Natural killer cell (primary cell): ENCODE measurements around the gene GOLGA2. TPM values are rescaled to one million over a fixed set of nuclear protein-coding genes. Genes with fewer than 3 reads are reported as not detected.
"Not testable (repeated sequence)": the region's sequence is repeated elsewhere in the genome, so short reads cannot be mapped to it uniquely, and the experiment has no call there.

Experiments
- ATAC-seq, 3 donors: fragments of 150-1000 bp in 2 of 3; fragments of 200-7000 bp in 1 of 3; cut with Tn5 transposase; 1 replicate in 1 of 3; 2 replicates in 2 of 3; pipeline ENCODE4 v1.10.0; 2021; ENCODE audit warnings: mild to moderate bottlenecking in 2 of 3, moderate library complexity in 2 of 3
- DNase-seq, 2 donors: peaks; one replicate each; pipeline versions ENCODE4 v3.0.0 to v3.0.0-alpha.2; 2013 to 2021; ENCODE audit warnings: mixed read lengths in 1 of 2
- H3K27ac ChIP-seq: one replicate; pipeline ENCODE4 v1.5.1; 2013; ENCODE audit warnings: mild to moderate bottlenecking, low read length
- H3K27me3 ChIP-seq: one replicate; pipeline ENCODE4 v1.6.1; 2013; ENCODE audit warnings: low read length; ENCODE audit not compliant: control insufficient read depth, insufficient read depth
- H3K36me3 ChIP-seq: one replicate; pipeline ENCODE4 v1.6.1; 2013; ENCODE audit warnings: low read length; ENCODE audit not compliant: control insufficient read depth, insufficient read depth
- H3K4me1 ChIP-seq: one replicate; pipeline ENCODE4 v1.6.1; 2013; ENCODE audit warnings: low read length; ENCODE audit not compliant: control insufficient read depth, insufficient read depth
- H3K4me3 ChIP-seq: one replicate; pipeline ENCODE4 v1.5.1; 2013; ENCODE audit warnings: low read length
- H3K9me3 ChIP-seq: one replicate; pipeline ENCODE4 v1.6.1; 2013; ENCODE audit warnings: low read length; ENCODE audit not compliant: control insufficient read depth, insufficient read depth
- H3K27ac Mint-ChIP-seq, 2 donors: one replicate each; pipeline ENCODE4 v1.8.0; 2022; ENCODE audit warnings: mild to moderate bottlenecking in 2 of 2, mixed read lengths in 2 of 2, moderate library complexity in 1 of 2
- H3K27me3 Mint-ChIP-seq, 2 donors: one replicate each; pipeline ENCODE4 v1.8.0; 2022; ENCODE audit warnings: low read depth in 2 of 2, mixed read lengths in 2 of 2
- H3K36me3 Mint-ChIP-seq: one replicate; pipeline ENCODE4 v1.8.0; 2022; ENCODE audit warnings: mixed read lengths
- H3K4me1 Mint-ChIP-seq, 2 donors: one replicate each; pipeline ENCODE4 v1.8.0; 2022; ENCODE audit warnings: mixed read lengths in 2 of 2
- H3K4me3 Mint-ChIP-seq: one replicate; pipeline ENCODE4 v1.8.0; 2022; ENCODE audit warnings: mild to moderate bottlenecking, moderate library complexity, mixed read lengths
- H3K9me3 Mint-ChIP-seq, 2 donors: one replicate each; pipeline ENCODE4 v1.8.0; 2022; ENCODE audit warnings: mixed read lengths in 2 of 2
- CTCF ChIP-seq: fragments of 200-600 bp; IDR thresholded peaks from one replicate; pipeline ENCODE4 v1.8.0; 2022; ENCODE audit warnings: antibody characterized with exemption
- WGBS: methylation state at CpG from one replicate; pipeline ENCODE4 v1.1.7; 2013; ENCODE audit warnings: missing lambda C conversion rate; ENCODE audit not compliant: insufficient coverage; 5-methylcytosine and 5-hydroxymethylcytosine counted together
- intact Hi-C: fragments of 100-400 bp; cut with micrococcal nuclease; formaldehyde crosslinking; loops from one replicate; pipeline ENCODE4 v1.14.2; 2022
- total RNA-seq, 4 donors: library from RNA; stranded (reverse); fragments of 120-200 nt in 1 of 4; gene quantifications; one replicate each; pipeline versions ENCODE4 v1.2.3 to v1.2.4, GENCODE V29; 2013 to 2022

Gene GOLGA2
- total RNA-seq, 3 donors from 2014 or later (not counting 1 experiment from before 2014, with no cell fraction given): 78.0 to 101 (median 90.9) TPM

DNA sequence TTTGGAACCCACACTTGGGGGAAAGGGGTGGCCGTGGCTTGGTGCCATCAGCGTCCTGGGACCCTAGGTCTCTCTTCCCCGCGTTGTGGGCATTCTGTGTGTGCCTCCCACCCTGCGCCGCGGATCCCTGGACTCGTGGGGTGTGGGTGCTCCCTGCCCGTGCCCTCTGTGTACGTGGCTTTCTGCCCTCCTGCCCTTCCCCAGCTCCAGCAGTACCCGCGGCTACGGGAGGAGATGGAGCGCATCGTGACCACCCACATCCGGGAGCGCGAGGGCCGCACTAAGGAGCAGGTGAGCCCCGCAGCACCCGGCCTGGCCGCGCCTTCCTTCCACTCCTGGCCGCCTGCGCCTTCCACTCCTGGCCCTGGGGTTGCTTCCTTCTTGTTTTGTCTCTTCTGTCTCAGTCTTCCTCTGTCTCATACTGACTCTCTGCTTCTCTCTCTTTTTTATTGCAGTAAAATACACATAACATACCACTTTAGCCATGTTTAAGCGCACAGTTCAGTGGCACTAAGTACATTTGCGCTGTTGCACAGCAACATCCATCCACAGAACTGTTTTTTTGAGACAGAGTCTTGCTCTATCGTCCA is 41.9 kb downstream of the GOLGA2 start:
- Mint-ChIP-seq H3K27me3 (peaks cover 0 to 3% of the 10 kb centered on the region in 2 donors), H3K36me3 (no peaks in the 10 kb centered on the region), H3K4me3 (no peak overlapping the region), H3K27ac (no peak overlapping the region), H3K4me1 (no peaks in the 10 kb centered on the region), H3K9me3 (no peaks in the 10 kb centered on the region)
- H3K9me3 ChIP-seq: no peaks in the 10 kb centered on the region
- no peak overlapping the region for H3K4me3 ChIP-seq
- H3K27me3 ChIP-seq: no peaks in the 10 kb centered on the region
- TF ChIP-seq CTCF: no peak
- no peak for DNase-seq
- no peaks in the 10 kb centered on the region for H3K36me3 ChIP-seq
- H3K4me1 ChIP-seq: no peaks in the 10 kb centered on the region
- H3K27ac ChIP-seq: no peak overlapping the region
- no peak for ATAC-seq
- intact Hi-C loops: no loop called here
- WGBS: 89% methylated on average over 28 of the region's 28 CpGs

GRCh38 chr9:128232528-128233428 is 43.0 kb downstream of the GOLGA2 start:
- DNase-seq: no peak
- Mint-ChIP-seq H3K4me1 (no peaks in the 10 kb centered on the region), H3K27me3 (peaks cover 0 to 3% of the 10 kb centered on the region in 2 donors), H3K36me3 (no peaks in the 10 kb centered on the region), H3K27ac (no peak overlapping the region), H3K9me3 (no peaks in the 10 kb centered on the region), H3K4me3 (no peak overlapping the region)
- Histone ChIP-seq H3K4me1 (no peaks in the 10 kb centered on the region), H3K27ac (no peak overlapping the region), H3K27me3 (no peaks in the 10 kb centered on the region), H3K4me3 (no peak overlapping the region), H3K9me3 (no peaks in the 10 kb centered on the region), H3K36me3 (no peaks in the 10 kb centered on the region)
- intact Hi-C loops: no loop called here
- no peak for TF ChIP-seq CTCF
- no peak for ATAC-seq
- 86% methylated on average over 21 of the region's 22 CpGs for WGBS

DNA sequence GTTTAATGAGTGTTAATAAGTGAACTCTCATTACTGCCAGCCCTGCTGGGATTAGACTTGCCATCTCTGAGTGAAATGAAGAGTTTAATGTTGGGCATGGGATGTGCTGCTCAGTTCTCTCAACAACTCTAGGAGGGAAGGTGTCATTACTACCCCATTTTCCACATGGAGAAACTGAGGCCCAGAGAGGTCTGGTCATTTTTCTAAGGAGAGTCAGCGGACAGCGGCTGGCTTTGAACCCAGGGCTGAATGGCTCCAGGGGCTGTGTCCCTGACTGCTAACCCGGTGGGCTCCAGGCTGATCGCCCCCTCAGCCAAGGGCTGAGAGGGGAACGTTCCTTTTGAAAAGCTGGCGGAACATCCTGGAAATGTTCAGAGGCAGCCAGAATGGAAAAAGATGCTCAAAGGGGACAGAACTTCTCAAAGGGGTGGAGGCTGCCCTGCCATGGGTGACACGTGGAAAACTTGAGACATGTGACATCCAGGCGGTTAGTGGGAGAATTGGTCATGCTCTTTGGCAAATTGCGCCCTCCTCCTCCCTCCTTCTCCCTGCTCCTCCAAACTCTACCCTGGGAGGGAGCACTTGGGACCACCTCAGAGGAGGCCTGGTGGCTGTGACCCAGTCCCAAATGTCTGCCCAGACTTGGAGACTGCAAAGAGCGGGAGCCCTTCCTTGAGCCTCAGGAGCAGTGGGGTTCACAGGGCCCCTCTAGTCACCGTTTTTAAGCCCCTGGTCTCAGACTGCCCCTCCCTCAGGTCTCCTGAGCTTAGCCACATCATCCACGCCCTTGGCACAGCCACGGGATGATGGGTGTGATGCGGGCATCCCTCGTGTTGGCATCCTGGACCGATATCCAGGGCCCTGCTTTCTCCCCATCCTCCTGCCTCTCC is 43.9 kb downstream of the GOLGA2 start:
- Mint-ChIP-seq H3K36me3 (no peaks in the 10 kb centered on the region), H3K9me3 (no peaks in the 10 kb centered on the region), H3K4me3 (no peak overlapping the region), H3K27me3 (peaks cover 0 to 3% of the 10 kb centered on the region in 2 donors), H3K4me1 (no peaks in the 10 kb centered on the region), H3K27ac (no peak overlapping the region)
- Histone ChIP-seq H3K27me3 (no peaks in the 10 kb centered on the region), H3K36me3 (no peaks in the 10 kb centered on the region), H3K9me3 (no peaks in the 10 kb centered on the region), H3K4me1 (no peaks in the 10 kb centered on the region), H3K27ac (no peak overlapping the region), H3K4me3 (no peak overlapping the region)
- no peak for TF ChIP-seq CTCF
- intact Hi-C loops: no loop called here
- ATAC-seq (no peak), DNase-seq (no peak)
- WGBS: 79% methylated on average over 16 of the region's 16 CpGs

DNA sequence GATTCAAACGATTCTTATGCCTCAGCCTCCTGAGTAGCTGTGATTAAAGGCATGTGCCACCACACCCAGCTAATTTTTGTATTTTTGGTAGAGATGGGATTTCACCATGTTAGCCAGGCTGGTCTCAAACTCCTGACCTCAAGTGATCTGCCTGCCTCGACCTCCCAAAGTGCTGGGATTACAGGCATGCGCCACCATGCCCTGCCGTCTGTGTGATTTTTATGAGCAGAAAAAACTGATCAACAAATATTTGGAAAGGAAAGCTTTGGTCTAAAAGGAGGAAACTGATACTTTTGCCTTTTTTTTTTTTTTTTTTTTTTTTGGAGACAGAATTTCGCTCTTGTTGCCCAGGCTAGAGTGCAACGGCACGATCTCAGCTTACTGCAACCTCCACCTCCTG is 44.9 kb downstream of the GOLGA2 start:
- H3K4me1 ChIP-seq, H3K9me3 Mint-ChIP-seq, H3K9me3 ChIP-seq, H3K4me3 ChIP-seq, ATAC-seq, H3K27ac Mint-ChIP-seq, intact Hi-C loops, H3K27me3 ChIP-seq, H3K36me3 Mint-ChIP-seq, DNase-seq, H3K4me3 Mint-ChIP-seq, H3K27ac ChIP-seq, H3K4me1 Mint-ChIP-seq, H3K36me3 ChIP-seq, H3K27me3 Mint-ChIP-seq: not testable (repeated sequence)
- 95% methylated on average over 6 of the region's 7 CpGs for WGBS
